CD4-positive, alpha-beta T cell treated with Interleukin-12 subunit alpha and Interleukin-12 subunit beta, for 1 hour (primary cell): ENCODE measurements around the gene STRN.
"Not testable (repeated sequence)": the region's sequence is repeated elsewhere in the genome, so short reads cannot be mapped to it uniquely, and the experiment has no call there.

Source experiments
- DNase-seq: peaks from one replicate; pipeline ENCODE4 v3.0.0-alpha.2; 2020

Gene STRN, protein sequence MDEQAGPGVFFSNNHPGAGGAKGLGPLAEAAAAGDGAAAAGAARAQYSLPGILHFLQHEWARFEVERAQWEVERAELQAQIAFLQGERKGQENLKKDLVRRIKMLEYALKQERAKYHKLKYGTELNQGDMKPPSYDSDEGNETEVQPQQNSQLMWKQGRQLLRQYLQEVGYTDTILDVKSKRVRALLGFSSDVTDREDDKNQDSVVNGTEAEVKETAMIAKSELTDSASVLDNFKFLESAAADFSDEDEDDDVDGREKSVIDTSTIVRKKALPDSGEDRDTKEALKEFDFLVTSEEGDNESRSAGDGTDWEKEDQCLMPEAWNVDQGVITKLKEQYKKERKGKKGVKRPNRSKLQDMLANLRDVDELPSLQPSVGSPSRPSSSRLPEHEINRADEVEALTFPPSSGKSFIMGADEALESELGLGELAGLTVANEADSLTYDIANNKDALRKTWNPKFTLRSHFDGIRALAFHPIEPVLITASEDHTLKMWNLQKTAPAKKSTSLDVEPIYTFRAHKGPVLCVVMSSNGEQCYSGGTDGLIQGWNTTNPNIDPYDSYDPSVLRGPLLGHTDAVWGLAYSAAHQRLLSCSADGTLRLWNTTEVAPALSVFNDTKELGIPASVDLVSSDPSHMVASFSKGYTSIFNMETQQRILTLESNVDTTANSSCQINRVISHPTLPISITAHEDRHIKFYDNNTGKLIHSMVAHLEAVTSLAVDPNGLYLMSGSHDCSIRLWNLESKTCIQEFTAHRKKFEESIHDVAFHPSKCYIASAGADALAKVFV

DNA sequence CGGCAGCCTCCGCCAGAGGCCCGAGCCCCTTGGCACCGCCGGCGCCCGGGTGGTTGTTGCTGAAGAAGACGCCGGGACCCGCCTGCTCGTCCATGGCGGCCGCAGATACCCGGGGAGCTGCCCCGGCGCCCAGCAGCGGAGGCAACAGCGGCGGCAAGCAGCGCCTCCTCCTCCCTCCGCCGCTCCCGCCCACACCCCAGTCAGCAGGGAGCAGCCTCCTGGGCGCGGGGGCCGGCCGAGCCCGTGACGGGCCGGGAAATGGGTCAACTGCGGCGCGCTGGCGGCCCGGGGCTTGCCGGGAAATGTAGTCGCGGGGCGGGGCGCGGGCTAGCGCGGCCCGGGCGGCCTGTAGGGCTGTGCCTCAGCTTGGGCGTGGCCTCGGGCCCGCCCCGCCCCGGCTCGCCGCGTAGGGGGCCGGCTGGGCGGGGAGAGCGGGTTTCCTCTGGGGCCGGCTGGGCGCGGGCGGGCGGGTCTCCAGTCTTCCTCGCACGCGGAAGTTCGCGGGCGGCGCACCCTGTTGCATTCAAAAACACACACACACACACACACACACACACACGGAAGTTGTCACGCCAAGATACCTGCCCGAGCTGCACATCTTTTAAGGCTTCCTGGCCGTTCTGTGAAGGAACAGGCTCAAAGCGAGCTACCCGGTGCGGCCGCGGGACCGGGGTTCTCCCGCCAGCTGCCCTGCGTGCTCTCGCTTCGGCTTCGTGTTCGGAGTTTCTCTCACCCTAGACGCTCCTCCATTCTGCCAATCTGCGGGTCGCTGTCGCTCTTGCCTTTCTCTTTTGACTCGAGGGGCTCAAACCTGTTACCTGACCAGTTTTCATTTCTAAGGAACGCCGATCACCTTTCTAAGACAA, at the start of gene STRN:
STRN (minus strand) TSS at position 167 of the 866 bp plus-strand sequence; CDS start at position 94, 73 bp downstream.
- DNase-seq, result peak; percentile 98

DNA sequence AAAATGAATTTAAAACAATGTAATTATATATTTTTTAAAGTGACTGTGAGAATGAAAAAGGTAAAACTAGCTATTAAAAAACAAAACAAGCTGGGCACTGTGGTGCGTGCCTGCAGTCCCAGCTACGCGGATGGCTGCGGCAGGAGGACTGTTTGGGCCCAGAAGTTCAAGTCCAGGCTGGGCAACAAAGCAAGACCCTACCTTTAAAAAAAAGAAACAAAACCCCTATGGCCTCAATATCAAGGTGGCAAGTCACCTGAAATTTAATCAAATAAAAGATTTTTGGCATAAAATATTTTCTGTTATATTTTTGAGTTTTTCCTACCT, 46.9 kb upstream of the STRN start:
- DNase-seq, result no peak

DNA sequence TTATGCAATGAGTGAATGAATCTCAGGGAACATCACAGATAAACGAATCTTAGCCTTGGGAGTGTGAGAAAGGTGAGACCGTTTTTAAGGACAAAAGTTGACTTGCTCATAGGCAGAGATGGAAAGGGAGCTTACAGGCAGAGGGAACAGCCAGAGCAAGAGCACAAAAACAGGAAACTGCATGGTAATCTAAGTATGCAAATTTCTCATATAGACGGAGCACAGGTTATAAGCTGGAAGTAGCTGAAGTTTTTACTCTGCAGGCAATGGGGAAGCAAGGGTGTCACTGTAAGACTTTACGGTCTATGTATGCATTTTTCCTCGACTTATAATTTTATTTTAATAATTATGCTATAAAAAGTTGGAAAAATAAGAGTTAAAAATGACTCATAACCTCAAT, 44.8 kb upstream of the STRN start:
- DNase-seq, result no peak

DNA sequence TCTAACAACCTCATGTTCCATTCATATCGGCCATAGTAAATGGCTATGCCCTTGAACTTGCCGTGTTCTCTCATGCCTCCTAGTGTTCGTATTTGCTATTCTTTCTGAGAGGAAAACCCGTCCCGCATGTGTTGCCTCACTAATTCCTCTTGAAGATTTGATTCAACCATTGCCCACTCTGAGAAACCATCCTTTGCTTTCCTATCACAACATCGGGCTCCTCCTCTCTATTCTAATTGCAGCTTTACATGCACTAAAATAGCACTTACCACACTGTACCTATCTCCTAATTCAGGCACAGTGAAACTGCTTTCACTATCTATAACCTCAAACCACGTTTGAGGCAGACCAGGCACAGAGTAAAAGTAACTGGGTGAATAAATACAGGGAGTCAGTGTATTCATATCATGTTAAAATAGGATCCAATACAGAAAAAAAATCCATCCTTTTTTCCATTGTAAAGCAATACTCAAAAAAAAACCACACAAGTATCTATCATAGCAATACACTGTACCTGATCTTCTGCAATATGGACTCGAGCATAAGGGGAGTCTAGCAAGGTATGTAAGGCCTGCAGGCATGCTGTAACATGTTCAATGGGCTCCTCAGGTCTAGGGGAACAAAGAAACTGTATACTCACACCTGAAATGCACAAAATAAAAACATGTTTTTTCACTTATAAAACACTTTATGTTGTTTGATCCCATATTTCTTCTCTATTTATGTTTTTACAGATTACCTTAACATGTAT, 39.0 kb upstream of the STRN start:
- peak; percentile 30 for DNase-seq

DNA sequence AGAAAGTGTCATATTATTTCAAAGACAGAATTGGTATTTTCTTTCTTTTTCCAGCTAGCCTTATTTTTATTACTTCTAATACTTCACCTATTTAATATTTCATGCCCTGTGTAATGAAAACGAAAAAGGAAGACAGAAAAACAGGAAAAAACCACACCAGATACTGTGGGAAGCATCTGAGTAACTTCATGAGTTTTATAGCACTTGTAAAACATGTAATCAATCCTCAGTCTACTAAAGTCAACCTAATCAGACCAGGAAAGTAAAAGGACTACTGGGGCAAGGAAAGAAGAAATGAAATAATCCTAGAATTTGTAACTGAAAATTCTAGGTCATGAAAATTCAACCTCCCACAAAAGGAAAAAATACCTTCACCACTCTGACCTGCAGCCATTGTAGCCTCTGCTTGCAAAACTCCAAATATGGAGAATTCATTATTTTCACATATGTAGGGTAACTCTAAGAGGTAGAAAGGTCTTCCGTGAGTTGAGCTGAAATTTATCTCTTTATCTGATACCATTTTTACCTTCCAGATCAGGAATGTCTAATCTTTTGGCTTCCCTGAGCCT, 34.7 kb upstream of the STRN start:
- no peak for DNase-seq

DNA sequence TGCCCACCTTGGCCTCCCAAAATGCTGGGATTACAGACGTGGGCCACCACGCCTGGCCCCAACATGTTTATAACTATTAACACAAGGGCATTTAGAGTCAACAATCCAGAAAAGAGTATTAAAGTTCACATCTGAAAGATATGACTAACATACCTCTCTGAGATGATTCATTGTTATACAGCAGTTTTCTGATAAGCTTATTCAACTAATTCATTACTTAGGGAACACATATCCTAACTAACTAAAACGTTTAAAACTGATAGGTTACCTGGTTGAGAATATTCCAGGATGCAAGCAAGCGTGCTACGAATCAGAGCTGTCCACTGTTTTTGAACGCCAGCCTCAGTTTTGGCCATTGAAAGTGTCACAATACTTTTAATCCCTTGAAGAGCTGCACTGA, 34.0 kb upstream of the STRN start:
- no peak for DNase-seq

DNA sequence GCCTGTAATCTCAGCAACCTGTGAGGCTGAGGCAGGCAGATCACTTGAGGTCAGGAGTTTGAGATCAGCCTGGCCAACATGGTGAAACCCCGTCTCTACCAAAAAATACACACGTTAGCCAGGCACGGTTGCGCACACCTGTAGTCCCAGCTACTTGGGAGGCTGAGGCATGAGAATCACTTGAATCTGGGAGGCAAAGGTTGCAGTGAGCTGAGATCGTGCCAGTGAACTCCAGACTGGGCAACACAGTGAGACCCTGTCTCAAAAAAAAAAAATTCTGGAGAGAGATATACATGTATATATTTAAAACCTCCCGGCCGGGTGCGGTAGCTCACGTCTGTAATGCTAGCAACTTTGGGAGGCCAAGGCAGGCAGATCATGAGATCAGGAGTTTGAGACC, 33.1 kb upstream of the STRN start:
- not testable (repeated sequence) for DNase-seq

DNA sequence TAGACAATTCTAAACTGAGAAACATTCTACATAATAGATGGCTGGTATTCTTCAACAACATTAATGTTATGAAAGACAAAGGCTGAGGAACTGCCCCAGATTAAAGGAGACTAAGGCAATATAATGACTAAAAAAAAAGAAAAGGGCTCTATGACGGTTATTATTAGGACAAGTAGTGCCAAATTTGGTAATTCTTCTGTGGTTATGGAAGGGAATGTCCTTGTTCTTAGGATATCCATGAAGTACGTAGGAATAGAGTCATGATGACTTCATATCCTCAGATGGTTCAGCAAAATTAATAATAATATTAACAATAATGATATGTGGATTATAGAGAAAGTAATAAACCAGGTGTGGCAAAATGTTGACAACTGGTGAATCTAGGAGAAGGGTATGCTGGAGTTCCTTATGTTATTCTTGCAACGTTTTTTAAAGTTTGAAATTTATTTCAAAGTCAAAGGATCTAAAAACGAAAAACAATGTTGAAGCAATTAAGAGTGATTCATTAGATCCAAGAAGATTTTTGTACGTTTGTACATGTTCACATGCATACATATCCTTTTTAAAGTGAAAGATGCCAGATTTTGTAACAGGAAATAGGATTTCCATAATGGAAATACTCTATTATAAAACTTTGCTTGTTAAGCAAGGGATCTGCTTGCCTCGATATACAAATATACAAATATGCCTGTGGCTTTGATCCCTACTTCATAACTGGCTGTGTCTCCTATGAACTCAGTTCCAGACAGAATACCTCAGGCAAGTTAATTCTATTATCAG, 27.7 kb upstream of the STRN start:
- no peak for DNase-seq

DNA sequence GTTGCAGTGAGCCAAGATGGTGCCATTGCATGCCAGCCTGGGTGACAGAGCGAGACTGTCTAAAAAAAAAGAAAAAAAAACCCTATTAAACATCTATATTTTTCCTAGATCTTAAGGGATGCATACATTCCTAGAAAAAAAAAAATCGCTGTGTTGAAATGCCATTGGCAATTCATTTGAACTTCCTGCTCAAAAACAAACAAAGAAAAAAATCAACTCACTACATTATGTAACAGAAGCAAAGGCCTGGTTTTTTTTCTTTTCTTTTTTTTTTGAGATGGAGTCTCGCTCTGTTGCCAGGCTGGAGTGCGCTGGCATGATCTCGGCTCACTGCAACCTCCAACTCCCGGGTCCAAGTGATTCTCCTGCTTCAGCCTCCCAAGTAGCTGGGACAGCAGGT, 21.7 kb upstream of the STRN start:
- no peak for DNase-seq

DNA sequence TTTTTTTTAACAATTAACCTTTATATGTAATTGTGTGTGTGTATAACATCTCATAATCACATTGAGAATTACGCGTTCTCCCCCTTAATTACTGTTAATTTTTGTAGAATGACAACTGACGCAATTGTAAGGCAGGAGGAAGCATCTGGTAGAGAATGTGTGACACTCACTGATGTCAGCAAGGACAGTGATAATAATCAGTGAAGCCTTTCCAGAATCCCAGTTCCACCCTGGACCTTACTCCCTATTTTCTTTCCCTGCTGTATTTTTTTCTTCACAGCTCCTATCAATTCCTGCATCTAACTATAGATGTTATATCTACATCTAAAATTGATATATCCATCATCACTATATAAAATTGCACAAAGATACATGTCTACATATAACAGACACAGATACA, 16.1 kb upstream of the STRN start:
- no peak for DNase-seq

DNA sequence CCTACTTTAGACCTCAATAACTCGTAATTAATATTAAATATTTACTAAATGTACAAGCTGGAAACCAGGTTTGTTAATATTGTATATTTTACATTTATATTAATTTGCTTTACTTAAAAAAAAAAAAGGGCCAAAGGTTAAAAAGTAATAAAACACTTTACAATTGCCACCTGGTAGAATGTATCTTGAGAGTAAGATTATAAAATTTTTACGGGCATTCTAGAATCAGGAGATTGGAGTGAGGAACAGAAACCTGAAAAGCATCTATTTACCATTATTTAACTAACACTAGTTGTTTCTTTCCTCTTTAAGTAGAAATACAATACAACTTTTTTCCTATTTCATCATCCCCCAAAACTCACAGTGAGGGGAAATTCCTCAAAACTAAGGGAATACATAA, 15.6 kb upstream of the STRN start:
- DNase-seq, result no peak

DNA sequence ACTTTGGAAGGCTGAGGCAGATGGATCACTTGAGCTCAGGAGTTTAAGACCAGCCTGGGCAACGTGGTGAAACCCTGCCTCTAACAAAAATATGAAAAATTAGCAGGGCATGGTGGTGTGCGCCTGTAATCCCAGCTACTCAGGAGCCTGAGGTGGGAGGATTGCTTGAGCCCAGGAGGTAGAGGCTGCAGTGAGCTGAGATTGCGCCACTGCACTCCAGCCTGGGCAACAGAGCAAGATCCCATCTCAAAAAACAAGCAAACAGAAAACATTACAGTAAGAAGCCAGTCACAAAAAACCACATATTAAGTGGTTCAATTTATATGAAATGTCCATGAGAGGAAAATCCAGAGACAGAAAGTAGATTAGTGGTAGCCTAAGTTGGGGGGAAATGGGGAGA, 12.7 kb upstream of the STRN start:
- not testable (repeated sequence) for DNase-seq

DNA sequence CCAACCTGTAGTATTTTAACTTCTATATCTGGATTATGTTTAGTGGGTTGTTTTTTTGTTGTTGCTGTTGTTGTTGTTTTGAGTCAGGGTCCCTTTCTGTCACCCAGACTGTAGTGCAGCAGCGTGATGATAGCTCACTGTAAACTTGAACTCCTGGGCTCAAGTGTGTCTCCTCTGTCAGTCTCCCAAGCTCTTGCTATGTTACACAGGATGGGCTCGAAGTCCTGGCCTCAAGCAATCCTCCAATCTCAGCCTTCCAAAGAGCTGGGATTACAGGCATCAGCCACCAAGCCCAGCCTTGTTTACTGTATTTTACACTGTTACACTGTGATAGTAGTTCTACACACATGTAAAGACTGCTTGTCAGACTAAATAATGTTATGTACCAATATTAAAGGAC, 9.7 kb upstream of the STRN start:
- no peak for DNase-seq

DNA sequence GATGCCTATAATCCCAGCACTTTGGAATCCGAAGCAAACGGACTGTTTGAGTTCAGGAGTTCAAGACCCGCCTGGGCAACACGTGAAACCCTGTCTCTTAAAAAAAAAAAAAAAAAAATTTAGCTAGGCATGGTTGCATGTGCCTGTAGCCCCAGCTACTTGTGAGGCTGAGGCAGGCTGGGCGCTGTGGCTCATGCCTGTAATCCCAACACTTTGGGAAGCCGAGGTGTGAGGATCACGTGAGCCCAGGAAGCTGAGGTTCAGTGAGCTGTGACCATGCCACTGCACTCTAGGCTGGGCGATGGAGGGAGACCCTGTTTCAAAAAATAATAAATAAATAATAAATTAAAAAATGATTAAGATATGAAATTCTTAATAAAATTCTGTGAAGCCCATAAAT, 9.0 kb upstream of the STRN start:
- DNase-seq, result no peak

DNA sequence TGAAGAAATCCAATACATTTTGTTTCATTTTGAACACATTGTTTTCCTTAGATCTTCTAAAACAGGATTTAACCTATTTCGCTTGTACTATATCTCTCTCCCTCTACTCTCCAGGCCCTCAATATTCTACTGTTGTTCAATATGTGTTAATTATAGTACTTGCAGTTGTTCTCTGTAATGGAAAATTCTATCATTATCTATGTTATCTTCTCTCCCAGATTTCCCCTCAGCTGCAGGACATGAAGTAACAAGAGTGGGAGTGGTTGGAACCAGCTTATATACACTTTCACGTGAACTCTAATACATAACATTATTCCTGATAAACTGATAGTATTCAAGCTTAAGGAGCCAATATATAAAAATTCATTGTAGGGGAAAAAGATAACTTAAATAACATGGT, 7.0 kb upstream of the STRN start:
- DNase-seq, result no peak

DNA sequence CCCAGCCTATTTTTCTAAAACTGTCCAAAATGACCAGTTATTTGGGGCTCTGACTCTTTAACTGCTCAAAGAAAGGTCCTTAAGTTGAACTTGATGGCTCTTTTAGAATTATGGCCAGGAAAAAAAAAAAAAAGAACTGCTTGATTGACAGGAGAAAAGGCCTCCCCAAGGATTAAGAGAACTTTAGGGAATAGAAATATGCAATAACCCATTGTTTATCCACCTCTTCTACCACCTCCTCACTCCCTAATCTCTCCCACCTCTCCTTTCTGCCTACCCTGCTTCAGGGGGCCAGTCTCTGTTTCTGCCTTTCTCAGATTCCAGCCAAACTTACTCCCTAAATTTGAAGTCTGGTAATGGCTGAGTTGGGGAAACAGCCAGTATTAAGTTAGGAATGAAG, 5.7 kb upstream of the STRN start:
- no peak for DNase-seq

DNA sequence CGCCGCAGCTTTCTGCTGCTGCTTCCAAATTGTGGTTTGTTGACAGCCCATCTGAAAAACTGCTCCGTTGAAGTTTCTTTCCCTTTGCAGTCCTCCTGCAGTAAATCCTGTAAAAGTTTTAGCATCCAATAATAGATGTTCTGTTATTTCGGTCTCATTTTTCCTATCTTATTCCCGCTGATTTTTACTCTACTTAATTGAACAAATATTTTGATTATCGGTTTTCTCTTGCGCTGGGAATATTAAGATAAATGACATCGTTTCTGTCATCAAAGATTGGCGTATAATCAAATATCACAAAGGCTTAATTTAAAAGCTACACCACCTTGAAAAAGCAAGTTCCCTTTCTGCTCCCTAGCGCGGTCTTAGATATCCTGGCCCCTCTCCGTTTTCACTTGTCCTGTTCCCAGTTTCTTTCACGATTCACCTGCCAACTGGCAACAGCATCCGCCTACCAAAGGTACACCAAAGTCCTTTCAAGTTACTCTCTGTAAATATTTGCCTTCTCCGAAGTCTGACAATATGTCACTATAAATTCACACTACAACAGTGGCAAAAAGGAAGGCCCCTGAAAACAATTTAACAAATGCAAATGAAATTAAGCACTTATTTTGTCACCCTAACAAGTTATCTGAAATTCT, 1.0 kb upstream of the STRN start:
- DNase-seq, result no peak

DNA sequence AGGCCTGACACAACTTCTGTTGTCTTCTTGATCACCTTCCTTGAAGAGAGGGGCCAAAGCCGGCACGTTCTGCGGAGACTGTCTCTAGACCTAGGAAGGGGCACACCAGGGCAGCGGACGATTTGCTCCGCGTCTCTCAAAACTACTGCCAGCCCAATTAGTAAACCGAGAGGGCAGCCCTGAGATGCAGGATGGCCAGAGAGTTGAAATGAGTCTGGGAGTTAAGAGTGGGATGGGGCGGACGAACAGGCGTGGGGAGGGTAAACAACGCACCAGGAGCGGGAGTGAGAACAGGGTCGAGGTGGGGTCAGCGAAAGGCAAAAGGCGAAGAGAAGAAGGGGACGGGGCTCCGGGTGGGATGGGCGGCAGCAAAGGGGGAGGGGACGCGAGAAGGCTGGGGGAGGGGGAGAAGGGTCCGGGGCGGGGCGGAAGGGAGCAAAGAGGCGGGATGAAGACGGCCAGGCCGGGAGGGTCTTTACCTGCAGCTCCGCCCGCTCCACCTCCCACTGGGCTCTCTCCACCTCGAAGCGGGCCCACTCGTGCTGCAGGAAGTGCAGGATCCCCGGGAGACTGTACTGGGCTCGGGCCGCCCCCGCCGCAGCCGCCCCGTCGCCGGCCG, 476 bp downstream of the STRN start:
- DNase-seq, result peak; percentile 16

DNA sequence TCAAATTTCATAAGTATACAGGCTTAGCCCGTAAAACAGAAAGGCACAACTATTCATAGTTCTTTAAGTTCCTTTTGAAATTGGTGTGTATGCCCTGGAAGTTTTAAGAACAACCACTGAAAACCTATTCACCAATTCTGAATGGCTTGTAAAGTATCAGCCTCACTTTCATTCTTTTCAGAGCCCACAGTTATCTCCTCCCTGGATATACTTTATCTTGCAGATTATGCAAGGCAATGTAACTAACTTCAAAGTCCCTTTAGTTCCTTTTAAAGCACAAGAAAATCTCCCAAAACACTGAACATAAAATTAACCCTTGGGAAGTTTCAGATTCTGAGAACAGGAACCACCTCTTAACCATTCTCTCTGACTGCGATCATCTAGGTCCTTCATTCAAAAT, 1.1 kb downstream of the STRN start:
- DNase-seq, result no peak

DNA sequence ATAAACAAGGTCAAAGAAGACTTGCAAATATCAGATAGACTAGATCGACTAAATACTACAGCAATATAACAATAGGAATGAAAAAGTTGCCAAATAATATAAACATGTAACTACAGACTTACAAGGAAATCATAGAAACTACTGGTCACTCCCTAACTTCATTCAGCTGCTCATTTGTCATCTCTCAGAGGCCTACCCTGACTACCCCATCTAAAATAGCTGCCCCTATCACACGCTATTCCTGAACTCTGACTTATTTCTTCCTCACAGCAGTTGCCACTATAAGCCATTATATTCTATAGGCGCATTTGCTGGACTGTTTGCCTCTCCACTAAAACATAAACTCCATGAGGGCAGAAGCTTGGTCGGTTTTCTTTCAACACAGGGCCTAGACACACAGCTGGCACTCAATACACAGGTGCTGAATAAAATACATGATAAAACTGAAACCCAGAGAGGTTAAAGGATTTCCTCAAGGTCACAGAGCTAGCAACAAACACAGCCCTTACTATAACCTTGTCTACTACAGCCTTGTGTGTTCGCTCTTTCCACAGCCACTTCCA, 1.8 kb downstream of the STRN start:
- DNase-seq, result no peak
